AG04450 (cell line): ENCODE measurements around the gene ANTXR1. TPM values are rescaled to one million over a fixed set of nuclear protein-coding genes. Genes with fewer than 3 reads are reported as not detected.

Experiments used
- CTCF ChIA-PET: fragments of 300-600, 350-600 bp; formaldehyde crosslinking; extraction: SDS; loops from one replicate; lab custom pipeline; 2022; ENCODE audit warnings: antibody characterized with exemption, inconsistent platforms; lab: Charles Lee
- POLR2A ChIA-PET: fragments of 350-600 bp; formaldehyde crosslinking; extraction: SDS; loops from one replicate; lab custom pipeline; 2021; ENCODE audit warnings: antibody characterized with exemption, inconsistent platforms; lab: Yijun Ruan, JAX
- DNase-seq: peaks from one replicate; pipeline ENCODE4 v3.0.0-alpha.2; 2011; ENCODE audit warnings: low read depth, low spot score
- H3K27ac ChIP-seq: one replicate; pipeline ENCODE4 v1.5.1; 2012; ENCODE audit warnings: low read depth, low read length, control low read depth
- H3K27me3 ChIP-seq: one replicate; pipeline ENCODE4 v1.6.0; 2012; ENCODE audit warnings: low read length; ENCODE audit not compliant: control insufficient read depth, insufficient read depth
- H3K4me3 ChIP-seq: 2 replicates; pipeline ENCODE4 v1.5.1; 2011; ENCODE audit warnings: mild to moderate bottlenecking, low read depth, low read length, control low read depth
- H3K9me3 ChIP-seq: 2 replicates; pipeline ENCODE4 v1.5.1; 2012; ENCODE audit warnings: low read length; ENCODE audit not compliant: control insufficient read depth, insufficient read depth
- CTCF ChIP-seq: IDR thresholded peaks from 2 replicates; pipeline ENCODE4 v1.5.1; 2011; ENCODE audit warnings: low read depth, low read length, control low read depth, inconsistent platforms
- polyA plus RNA-seq: library from polyadenylated mRNA; depleted of rRNA; stranded (reverse); fragments of >200 nt; gene quantifications from 2 replicates; pipeline ENCODE4 v1.2.3, GENCODE V29; 2011

ANTXR1 gene
- polyA plus RNA-seq, 1 experiment, result 113 TPM

- ChIA-PET POLR2A (no interaction called here), CTCF (interaction anchor here (1.5 kb wide), 2 partner anchors 24 to 45 kb away, joined by 5 to 6 read pairs; partner anchors contain the start of gene ANTXR1)
- no peak for DNase-seq
- no peak for TF ChIP-seq CTCF
- no peaks in the 10 kb centered on the region for H3K9me3 ChIP-seq
- no peak overlapping the region for H3K27ac ChIP-seq
- no peaks in the 10 kb centered on the region for H3K27me3 ChIP-seq
- no peak overlapping the region for H3K4me3 ChIP-seq
Measured at GRCh38 chr2:68989035-68989434, 23.9 kb upstream of the ANTXR1 start.

- no peak overlapping the region for H3K4me3 ChIP-seq
- ChIA-PET POLR2A (no interaction called here), CTCF (interaction anchor here (0.8 kb wide), 1 partner anchor 10 kb away, joined by 3 read pairs; no protein-coding TSS in a partner anchor)
- H3K9me3 ChIP-seq, result no peaks in the 10 kb centered on the region
- no peak for TF ChIP-seq CTCF
- H3K27me3 ChIP-seq, result no peaks in the 10 kb centered on the region
- no peak overlapping the region for H3K27ac ChIP-seq
- DNase-seq, result no peak
Measured at GRCh38 chr2:68992341-68992740, 20.6 kb upstream of the ANTXR1 start.

- no peak for DNase-seq
- H3K4me3 ChIP-seq, result no peak overlapping the region
- ChIA-PET POLR2A (interaction anchor here (0.6 kb wide), 1 partner anchor 261 kb away, joined by 4 read pairs; no protein-coding TSS in a partner anchor), CTCF (interaction anchor here (0.8 to 2.2 kb wide), 2 partner anchors 9 to 50 kb away, joined by 3 to 7 read pairs; no protein-coding TSS in a partner anchor)
- no peaks in the 10 kb centered on the region for H3K27me3 ChIP-seq
- no peak overlapping the region for H3K27ac ChIP-seq
- H3K9me3 ChIP-seq, result no peaks in the 10 kb centered on the region
- no peak for TF ChIP-seq CTCF
Measured at GRCh38 chr2:68992933-68993332, 20.0 kb upstream of the ANTXR1 start.

DNA sequence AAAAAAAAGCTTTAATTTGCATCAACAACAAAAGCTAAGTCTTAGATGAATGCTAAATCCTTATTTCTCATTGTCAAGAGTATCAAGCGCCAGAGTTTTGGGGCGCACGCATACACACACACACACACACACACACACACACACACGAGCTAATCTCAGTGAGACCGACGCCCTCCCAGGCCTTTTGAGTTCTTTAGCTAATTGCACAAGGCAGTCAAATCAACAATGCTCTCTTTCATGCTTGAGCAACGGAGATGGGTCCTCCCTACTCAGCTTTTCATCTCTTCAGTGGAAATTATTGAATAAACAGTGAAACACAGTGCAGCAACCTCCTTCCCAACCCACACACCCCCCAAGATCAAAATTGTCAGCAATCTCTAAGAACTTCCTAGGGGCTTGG, 19.3 kb upstream of the ANTXR1 start:
- DNase-seq, result no peak
- Histone ChIP-seq H3K27me3 (no peaks in the 10 kb centered on the region), H3K27ac (no peak overlapping the region), H3K4me3 (no peak overlapping the region), H3K9me3 (no peaks in the 10 kb centered on the region)
- CTCF ChIA-PET, result interaction anchor here (0.6 to 2.2 kb wide), 2 partner anchors 17 to 50 kb away, joined by 3 to 7 read pairs; no protein-coding TSS in a partner anchor
- POLR2A ChIA-PET, result interaction anchor here (0.6 kb wide), 2 partner anchors 32 to 261 kb away, joined by 3 to 4 read pairs; no protein-coding TSS in a partner anchor
- no peak for TF ChIP-seq CTCF

- H3K27me3 ChIP-seq, result no peaks in the 10 kb centered on the region
- no peak overlapping the region for H3K4me3 ChIP-seq
- CTCF ChIA-PET, result interaction anchor here (0.9 to 2.2 kb wide), 2 partner anchors 18 to 51 kb away, joined by 3 to 7 read pairs; partner anchors contain the start of gene ANTXR1
- no peak for DNase-seq
- no peak overlapping the region for H3K27ac ChIP-seq
- H3K9me3 ChIP-seq, result no peaks in the 10 kb centered on the region
- no peak for TF ChIP-seq CTCF
- POLR2A ChIA-PET, result no interaction called here
Measured at GRCh38 chr2:68994864-68995263, 18.1 kb upstream of the ANTXR1 start.
